Measurements from ENCODE around the gene MTHFR.

MTHFR gene

DNA sequence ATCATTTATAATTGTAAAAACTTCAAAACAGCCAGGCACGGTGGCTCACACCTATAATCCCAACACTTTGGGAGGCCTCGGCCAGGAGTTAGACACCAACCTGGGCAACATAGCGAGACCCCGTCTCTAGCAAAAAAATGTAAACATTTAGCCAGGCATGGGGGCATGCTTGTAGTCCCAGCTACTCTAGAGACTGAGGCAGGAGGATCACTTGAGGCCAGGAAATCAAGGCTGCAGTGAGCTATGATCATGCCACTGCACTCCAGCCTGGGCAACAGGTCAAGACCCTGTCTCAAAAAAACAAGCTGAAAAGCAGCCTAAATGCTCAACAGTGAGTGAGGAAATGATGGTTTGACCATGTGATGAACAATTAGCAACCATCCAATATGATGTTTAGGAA is 36.5 kb downstream of the MTHFR start:
- Mint-ChIP-seq H3K9me3 (no peaks in the 10 kb centered on the region), H3K36me3 (ENCODE audit: low read depth) (no peaks in the 10 kb centered on the region), H3K4me3 (no peak overlapping the region), H3K27ac (no peak overlapping the region), H3K27me3 (no peaks in the 10 kb centered on the region), H3K4me1 (ENCODE audit: low read depth) (no peaks in the 10 kb centered on the region)
- DNase-seq, result no peak

DNA sequence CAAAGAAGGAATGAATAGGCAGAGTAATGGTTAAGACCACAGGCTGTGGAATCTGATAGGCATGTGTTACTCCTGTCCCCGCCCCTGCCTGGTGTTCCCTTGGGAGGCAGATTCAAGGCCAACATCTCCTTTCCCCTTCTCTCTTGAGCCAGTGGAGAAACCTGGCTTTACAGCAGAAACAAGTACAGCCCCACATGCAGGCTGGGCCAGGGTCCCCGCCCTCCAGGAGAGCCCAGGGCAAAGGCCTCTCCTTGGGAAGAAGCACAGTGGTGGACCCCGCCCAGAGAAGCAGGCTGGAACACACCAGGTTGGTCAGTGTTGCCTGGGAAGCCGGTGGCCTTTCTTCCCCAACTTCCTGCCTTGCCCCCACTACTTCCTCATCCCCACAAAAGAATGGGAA is 36.9 kb downstream of the MTHFR start:
- Mint-ChIP-seq H3K27ac (no peak overlapping the region), H3K4me1 (ENCODE audit: low read depth) (no peaks in the 10 kb centered on the region), H3K9me3 (no peaks in the 10 kb centered on the region), H3K36me3 (ENCODE audit: low read depth) (no peaks in the 10 kb centered on the region), H3K27me3 (peaks cover 2% of the 10 kb centered on the region), H3K4me3 (no peak overlapping the region)
- DNase-seq, result no peak

DNA sequence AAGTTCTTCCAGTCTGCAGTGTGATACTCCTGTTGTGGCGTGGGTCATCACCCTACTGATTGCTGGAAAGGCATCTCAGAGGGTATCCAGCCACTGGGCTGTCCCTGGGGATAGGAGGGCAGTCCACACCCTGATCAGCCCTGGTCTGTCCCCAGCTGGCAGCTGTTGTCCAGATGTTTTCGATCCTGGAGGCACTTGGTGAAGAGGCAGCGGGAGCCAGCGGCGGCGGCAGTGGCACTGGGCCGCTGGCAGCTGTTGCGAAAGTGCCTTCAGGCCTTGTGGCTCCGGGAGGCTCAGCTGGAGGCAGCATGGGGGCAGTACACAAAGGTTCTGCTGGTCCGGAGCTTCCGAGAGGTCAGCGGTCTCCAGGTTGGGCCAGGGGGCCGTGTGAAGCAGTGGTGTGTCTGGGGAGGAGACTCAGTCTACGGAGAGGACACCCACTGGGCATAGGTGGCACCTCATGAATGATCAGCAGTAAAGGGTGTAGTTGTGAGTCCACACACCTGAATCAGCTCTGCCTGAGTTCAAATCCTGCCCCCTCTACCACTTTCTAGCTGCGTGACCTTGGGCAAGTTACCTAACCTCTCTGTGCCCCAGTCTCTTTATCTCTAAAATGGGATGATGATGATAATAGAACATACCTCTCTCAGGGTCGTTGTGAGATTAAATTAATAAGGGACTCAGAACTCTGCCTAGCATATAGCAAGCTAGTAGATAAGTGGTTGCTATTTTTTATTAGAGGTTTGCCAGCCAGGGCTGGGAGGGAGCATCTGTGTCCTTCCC is 37.7 kb downstream of the MTHFR start:
- Mint-ChIP-seq H3K27ac (no peak overlapping the region), H3K4me3 (no peak overlapping the region), H3K4me1 (ENCODE audit: low read depth) (no peaks in the 10 kb centered on the region)

DNA sequence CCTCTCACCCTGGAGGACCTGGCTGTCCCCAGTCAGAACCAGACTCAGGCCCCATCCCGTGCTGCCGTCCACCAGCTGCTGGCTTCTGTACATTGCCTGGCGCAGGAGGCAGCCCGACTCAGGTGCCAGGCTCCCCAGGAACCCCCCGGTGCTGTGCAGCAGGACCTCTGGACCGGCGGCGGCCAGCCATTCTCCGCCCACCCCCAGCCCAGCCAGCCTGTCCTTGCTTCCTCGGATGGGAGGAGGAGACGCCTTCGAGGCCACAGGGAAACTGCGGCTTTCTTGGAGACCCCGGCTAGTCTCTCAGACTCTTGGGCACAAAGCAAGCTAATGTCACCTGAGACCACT is 39.4 kb downstream of the MTHFR start:
- H3K27me3 Mint-ChIP-seq, result peaks cover 25% of the 10 kb centered on the region
- no peak overlapping the region for H3K27ac Mint-ChIP-seq
- DNase-seq, result no peak
- H3K9me3 Mint-ChIP-seq, result no peaks in the 10 kb centered on the region
- H3K4me1 Mint-ChIP-seq (ENCODE audit: low read depth), result peaks cover 5% of the 10 kb centered on the region
- H3K4me3 Mint-ChIP-seq, result no peak overlapping the region
- H3K36me3 Mint-ChIP-seq (ENCODE audit: low read depth), result no peaks in the 10 kb centered on the region

More for the DNA sequence above, 37.7 kb downstream of the MTHFR start:
- DNase-seq, result no peak
- Mint-ChIP-seq H3K27me3 (peaks cover 8% of the 10 kb centered on the region), H3K9me3 (no peaks in the 10 kb centered on the region), H3K36me3 (ENCODE audit: low read depth) (no peaks in the 10 kb centered on the region)

DNA sequence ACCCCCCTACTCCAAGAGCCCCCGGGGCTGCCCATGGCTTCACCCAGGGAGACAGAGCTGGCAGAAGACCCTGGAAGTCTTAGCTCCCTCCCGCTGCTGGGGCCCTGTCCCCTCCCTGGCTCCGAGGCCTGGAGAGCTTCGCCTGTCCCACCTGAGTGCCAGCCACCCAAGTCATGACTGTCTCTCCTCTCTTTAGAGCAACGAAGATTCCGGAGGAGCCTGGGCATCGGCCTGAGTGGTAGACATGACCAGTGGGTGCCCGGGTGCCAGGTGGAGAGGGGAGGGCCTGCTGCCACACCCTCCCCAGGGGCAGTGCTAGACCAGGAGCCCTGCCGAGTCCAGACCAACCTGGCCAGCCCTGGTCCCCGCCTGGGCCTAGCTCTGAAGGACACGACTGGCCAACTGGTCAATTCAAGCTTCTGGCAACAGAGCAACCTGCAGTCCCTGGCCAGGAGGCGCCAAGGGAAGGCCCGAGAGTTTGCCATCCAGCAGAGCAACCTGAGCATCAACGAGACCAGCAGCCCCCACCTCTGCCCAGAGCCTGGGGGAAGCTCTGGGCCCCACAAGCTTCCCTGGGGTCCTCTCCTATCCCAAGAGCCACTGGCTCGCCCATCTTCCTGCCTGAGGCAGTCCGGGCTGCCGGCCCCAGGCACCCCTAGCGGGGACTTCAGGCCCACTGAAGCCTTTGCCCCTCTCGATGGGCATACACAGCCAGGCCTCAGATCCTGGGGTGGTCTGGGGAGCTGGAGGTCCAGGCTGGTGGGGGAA is 39.9 kb downstream of the MTHFR start:
- Mint-ChIP-seq H3K27ac (no peak overlapping the region), H3K36me3 (ENCODE audit: low read depth) (no peaks in the 10 kb centered on the region), H3K27me3 (peaks cover 30% of the 10 kb centered on the region), H3K4me3 (no peak overlapping the region), H3K9me3 (no peaks in the 10 kb centered on the region), H3K4me1 (ENCODE audit: low read depth) (peaks cover 6% of the 10 kb centered on the region)
- DNase-seq, result no peak

DNA sequence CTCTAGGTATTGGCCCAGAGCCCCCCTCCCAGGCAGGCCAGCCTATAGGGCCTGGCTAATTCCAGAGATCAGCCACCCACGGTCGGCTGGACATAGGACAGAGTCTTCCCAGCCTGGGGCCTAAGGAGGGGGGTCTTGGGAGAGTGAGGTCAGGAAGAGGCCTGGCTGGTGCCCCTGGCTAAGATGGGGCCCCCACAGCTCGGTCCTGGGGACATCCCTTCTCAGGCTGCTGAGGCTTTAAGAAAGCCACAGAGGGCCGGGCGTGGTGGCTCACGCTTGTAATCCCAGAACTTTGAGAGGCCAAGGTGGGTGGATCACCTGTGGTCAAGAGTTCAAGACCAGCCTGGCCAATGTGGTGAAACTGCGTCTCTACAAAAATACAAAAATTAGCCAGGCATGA is 41.2 kb downstream of the MTHFR start:
- no peaks in the 10 kb centered on the region for H3K36me3 Mint-ChIP-seq (ENCODE audit: low read depth)
- no peak overlapping the region for H3K4me3 Mint-ChIP-seq
- H3K4me1 Mint-ChIP-seq (ENCODE audit: low read depth), result peaks cover 6% of the 10 kb centered on the region
- H3K27ac Mint-ChIP-seq, result no peak overlapping the region
- DNase-seq, result no peak
- peaks cover 30% of the 10 kb centered on the region for H3K27me3 Mint-ChIP-seq
- H3K9me3 Mint-ChIP-seq, result no peaks in the 10 kb centered on the region

DNA sequence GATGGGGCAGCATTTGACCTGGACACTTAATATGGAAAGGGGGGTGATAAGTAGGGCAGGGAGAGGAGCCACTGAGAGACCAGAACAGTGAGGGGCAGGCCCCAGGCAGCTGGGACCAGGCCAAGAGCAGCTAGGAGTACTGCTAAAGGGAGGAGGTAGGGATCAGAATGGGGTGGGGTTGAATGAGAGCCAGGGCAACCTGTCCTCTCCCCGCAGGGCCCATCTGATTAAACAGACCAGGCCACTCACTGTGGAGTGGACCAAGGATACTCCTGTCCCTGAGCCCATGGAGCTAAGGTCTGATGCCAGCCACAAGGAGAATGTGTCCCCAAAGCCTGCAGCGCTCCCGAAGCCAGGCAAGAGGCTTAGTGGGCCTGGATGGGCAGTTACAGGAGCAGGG is 41.6 kb downstream of the MTHFR start:
- Mint-ChIP-seq H3K27ac (no peak overlapping the region), H3K36me3 (ENCODE audit: low read depth) (no peaks in the 10 kb centered on the region), H3K4me3 (no peak overlapping the region), H3K9me3 (no peaks in the 10 kb centered on the region), H3K4me1 (ENCODE audit: low read depth) (peaks cover 6% of the 10 kb centered on the region), H3K27me3 (peaks cover 30% of the 10 kb centered on the region)
- no peak for DNase-seq

DNA sequence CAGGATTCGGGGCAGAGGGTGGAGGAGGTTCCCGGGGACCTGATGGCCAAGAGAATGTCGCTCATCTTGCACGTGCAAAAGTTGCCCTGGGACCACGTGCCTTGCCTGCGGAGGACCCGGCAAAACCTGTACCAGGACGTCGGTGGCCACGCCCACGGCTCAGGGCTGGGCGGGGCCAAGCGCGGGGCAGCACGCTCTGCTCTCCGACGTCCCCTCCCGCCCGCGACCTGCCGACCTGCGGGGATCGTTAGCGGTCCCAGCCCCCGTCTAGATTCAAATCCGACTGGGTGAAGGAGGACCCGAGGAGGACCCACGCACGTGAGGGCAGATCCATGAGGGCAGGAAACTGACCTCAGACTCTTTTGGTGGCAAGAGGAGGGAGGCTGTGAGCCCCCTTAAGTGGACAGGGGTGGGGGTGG is 43.8 kb downstream of the MTHFR start, which contains the start of gene C1orf167:
Gene C1orf167, plus strand, starts transcription at position 206 of the 419 bp plus-strand sequence. CDS start 2,208 bp downstream, outside the sequence.
- Mint-ChIP-seq H3K36me3 (ENCODE audit: low read depth) (no peaks in the 10 kb centered on the region), H3K27me3 (peaks cover 30% of the 10 kb centered on the region), H3K4me1 (ENCODE audit: low read depth) (peaks cover 6% of the 10 kb centered on the region), H3K9me3 (no peaks in the 10 kb centered on the region), H3K4me3 (no peak within 1 kb of the TSS), H3K27ac (no peak within 1 kb of the TSS)
- DNase-seq, result peak; percentile 62

DNA sequence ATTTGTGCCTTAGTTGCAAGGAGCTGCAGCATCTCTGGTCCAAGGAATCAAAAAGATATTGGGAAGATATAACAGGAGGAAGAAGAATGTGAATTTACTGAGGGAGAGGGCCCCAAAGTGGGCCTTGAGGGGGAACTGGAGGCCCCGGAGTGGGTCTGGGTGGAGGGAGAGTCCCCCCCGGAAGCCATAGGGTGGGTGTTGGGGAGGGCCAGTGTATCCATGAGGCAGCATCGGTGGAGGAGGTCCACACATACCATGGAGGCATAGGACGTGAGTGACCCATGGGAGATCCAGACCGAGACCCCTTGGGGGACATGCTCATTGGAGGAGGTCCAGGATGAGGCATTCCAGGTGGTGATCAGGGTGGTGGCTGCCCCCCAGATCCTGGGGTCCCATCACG is 44.5 kb downstream of the MTHFR start:
- Mint-ChIP-seq H3K4me3 (no peak overlapping the region), H3K36me3 (ENCODE audit: low read depth) (no peaks in the 10 kb centered on the region), H3K27me3 (peaks cover 30% of the 10 kb centered on the region), H3K4me1 (ENCODE audit: low read depth) (peaks cover 6% of the 10 kb centered on the region), H3K27ac (no peak overlapping the region), H3K9me3 (no peaks in the 10 kb centered on the region)
- no peak for DNase-seq

DNA sequence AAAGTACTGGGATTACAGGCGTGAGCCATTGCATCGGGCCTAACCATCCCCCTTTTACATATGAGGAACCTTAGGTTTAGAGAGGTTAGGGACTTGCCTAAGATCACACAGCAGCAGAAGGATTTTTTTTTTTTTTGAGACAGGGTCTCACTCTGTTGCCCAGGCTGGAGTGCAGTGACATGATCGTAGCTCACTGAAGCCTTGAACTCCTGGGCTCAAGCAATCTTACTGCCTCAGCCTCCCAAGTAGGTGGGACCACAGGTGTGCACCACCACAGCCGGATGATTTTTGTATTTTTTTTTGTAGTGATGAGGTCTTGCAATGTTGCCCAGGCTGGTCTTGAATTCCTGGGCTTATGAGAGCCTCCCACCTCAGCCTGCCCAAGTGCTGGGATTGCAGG is 46.0 kb downstream of the MTHFR start:
- peaks cover 6% of the 10 kb centered on the region for H3K4me1 Mint-ChIP-seq (ENCODE audit: low read depth)
- no peak overlapping the region for H3K4me3 Mint-ChIP-seq
- H3K27me3 Mint-ChIP-seq, result peaks cover 30% of the 10 kb centered on the region
- H3K27ac Mint-ChIP-seq, result no peak overlapping the region
- DNase-seq, result no peak
- no peaks in the 10 kb centered on the region for H3K36me3 Mint-ChIP-seq (ENCODE audit: low read depth)
- no peaks in the 10 kb centered on the region for H3K9me3 Mint-ChIP-seq

DNA sequence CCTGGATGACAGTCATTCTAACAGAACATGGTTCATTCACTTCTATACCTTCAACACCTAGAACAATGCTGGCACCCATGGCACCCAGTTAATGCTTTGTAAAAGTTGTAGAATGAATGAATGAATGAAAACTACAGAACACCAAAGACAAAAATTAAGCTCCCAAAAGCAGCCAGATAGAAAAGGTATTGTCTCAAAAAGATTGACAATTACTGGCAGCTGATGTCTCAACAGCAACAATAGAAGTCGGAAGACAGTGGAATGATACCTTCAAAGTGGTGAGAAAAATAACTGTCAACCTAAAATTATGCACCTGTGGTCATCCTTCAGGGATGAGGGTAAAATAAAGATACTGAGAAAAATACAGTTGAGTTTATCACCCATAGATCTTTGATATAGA is 48.7 kb downstream of the MTHFR start:
- Mint-ChIP-seq H3K36me3 (ENCODE audit: low read depth) (no peaks in the 10 kb centered on the region), H3K9me3 (no peaks in the 10 kb centered on the region), H3K27ac (no peak overlapping the region), H3K4me3 (no peak overlapping the region), H3K4me1 (ENCODE audit: low read depth) (peaks cover 6% of the 10 kb centered on the region), H3K27me3 (peaks cover 11% of the 10 kb centered on the region)
- no peak for DNase-seq

DNA sequence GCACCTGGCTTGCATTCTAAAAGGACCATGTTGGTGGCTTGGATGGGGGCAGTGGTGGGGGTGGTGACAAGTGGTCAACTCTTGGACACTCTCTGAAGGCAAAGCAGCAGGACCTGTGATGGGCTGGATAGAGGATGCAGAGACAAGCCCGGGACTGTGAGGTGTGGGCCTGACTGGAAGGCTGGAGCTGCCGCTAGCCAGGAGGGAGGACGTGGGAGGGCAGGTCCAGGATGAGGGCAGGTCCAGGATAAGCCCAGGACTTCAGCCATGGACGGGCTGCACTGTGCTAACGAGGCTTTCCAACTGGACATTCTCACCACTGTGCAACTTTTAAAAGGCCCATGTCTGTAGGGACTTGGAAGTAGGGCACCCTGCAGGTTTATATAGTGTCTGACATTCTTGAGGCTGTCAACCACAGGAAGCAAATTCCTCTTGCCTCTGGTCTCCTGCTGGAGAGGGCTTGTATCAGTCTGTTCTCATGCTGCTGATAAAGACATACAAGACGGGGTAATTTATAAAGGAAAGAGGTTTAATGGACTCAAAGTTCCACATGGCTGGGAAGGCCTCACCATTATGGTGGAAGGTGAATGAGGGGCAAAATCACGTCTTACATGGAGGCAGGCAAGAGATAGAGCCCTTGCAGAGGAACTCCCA is 52.1 kb downstream of the MTHFR start:
- Mint-ChIP-seq H3K9me3 (no peaks in the 10 kb centered on the region), H3K4me1 (ENCODE audit: low read depth) (peaks cover 8% of the 10 kb centered on the region), H3K4me3 (no peak overlapping the region), H3K27me3 (no peaks in the 10 kb centered on the region), H3K27ac (no peak overlapping the region), H3K36me3 (ENCODE audit: low read depth) (peaks cover 13% of the 10 kb centered on the region)
- no peak for DNase-seq

DNA sequence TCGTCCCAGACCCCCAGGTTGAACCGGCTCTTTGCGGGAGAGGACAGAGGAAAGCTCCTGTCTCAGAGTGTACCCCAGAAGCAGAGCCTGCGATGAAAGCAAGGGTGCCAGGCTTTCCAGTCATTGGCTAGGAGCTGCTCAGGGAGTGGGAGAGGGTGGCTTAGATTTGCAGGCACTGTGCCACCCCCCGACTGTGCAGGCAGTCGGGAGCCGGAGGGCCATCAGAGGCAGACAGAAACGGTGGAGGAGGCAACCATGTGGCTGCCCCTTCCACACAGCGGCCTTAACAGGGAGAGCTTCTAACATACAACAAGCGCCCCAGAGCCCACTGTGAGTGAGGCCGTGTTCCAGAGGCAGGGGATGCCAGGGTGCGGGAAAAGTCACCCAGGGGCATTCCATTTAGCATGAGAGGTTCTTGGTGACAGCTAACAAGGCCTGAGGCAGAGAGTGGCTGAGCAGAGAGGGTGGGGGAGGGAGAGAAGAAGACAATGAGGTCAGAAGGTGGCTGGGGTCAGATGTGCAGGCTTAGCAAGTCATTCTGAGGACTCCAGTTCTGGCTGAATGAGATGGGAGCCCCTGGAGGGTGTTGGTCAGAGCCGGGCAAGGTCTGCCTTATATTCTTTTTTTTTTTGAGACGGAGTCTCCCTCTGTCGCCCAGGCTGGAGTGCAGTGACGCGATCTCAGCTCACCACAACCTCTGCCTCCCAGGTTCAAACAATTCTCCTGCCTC is 53.2 kb downstream of the MTHFR start:
- Mint-ChIP-seq H3K27ac (no peak overlapping the region), H3K9me3 (no peaks in the 10 kb centered on the region), H3K36me3 (ENCODE audit: low read depth) (peaks cover 13% of the 10 kb centered on the region)

DNA sequence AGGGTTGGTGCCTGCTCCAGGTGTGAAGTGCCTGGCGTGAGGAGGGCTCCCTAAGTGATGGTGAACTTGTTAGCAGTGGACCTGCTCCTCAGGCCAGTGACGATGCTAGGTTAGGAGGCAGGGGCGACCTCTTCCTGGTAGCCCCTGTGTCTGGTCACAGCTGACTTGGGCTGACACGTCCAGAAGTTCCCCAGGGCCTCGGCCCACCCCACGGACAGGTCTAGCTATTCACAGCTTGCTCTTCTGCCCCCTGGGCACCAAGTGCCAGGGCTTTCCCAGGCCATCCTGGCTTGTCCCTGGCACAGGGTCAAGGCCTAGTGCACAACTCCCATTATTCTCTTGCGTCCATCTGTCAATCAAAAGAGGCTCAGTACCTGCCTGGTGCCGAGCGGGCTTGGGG is 54.7 kb downstream of the MTHFR start:
- no peaks in the 10 kb centered on the region for H3K27me3 Mint-ChIP-seq
- peaks cover 22% of the 10 kb centered on the region for H3K36me3 Mint-ChIP-seq (ENCODE audit: low read depth)
- no peak overlapping the region for H3K27ac Mint-ChIP-seq
- H3K9me3 Mint-ChIP-seq, result no peaks in the 10 kb centered on the region
- H3K4me3 Mint-ChIP-seq, result no peak overlapping the region
- peaks cover 12% of the 10 kb centered on the region for H3K4me1 Mint-ChIP-seq (ENCODE audit: low read depth)
- DNase-seq, result no peak

More for the DNA sequence above, 53.2 kb downstream of the MTHFR start:
- Mint-ChIP-seq H3K4me3 (no peak overlapping the region), H3K4me1 (ENCODE audit: low read depth) (peaks cover 8% of the 10 kb centered on the region), H3K27me3 (no peaks in the 10 kb centered on the region)
- no peak for DNase-seq

Data from activated T-cell treated with anti-CD3 and anti-CD28 coated beads, Interleukin-2, amount 50 U/mL, for 24 hours (primary cell).